Esophagus muscularis mucosa (tissue), 4 donors: ENCODE results near the gene PTPRB. TPM values are rescaled to one million over a fixed set of nuclear protein-coding genes. Genes with fewer than 3 reads are reported as not detected.

Experiments
- DNase-seq: peaks from one replicate; pipeline ENCODE4 v3.0.0-alpha.2; 2017; ENCODE audit errors: extremely low spot score
- H3K27ac ChIP-seq, 4 donors: fragments of 200-600 bp; sonication (generic); replicated peaks in 1 of 4; 1 replicate in 3 of 4; 2 replicates in 1 of 4; pipeline ENCODE4 v1.5.1; 2016 to 2019; ENCODE audit warnings: mild to moderate bottlenecking in 1 of 4
- H3K27me3 ChIP-seq, 4 donors: fragments of 200-600 bp; sonication (generic); one replicate each; pipeline versions ENCODE4 v1.5.1 to v1.6.0; 2016 to 2019
- H3K36me3 ChIP-seq, 4 donors: fragments of 200-600 bp; sonication (generic); one replicate each; pipeline ENCODE4 v1.5.1; 2016 to 2019
- H3K4me1 ChIP-seq, 4 donors: fragments of 200-600 bp; sonication (generic); one replicate each; pipeline ENCODE4 v1.5.1; 2016 to 2019
- H3K4me3 ChIP-seq, 4 donors: fragments of 200-600 bp; sonication (generic); 1 replicate in 2 of 4; 2 replicates in 2 of 4; pipeline ENCODE4 v1.5.1; 2016 to 2019; ENCODE audit warnings: mild to moderate bottlenecking in 4 of 4, moderate library complexity in 1 of 4
- H3K9me3 ChIP-seq, 4 donors: fragments of 200-600 bp; sonication (generic); 1 replicate in 3 of 4; 2 replicates in 1 of 4; pipeline ENCODE4 v1.5.1; 2016 to 2019
- EP300 ChIP-seq: sonication (generic); formaldehyde crosslinking; IDR thresholded peaks from one replicate; pipeline ENCODE4 v1.6.1; 2017; ENCODE audit warnings: antibody characterized with exemption
- POLR2A ChIP-seq: fragments of 450-650 bp; IDR thresholded peaks from one replicate; pipeline ENCODE4 v1.6.1; 2017; ENCODE audit warnings: antibody characterized with exemption, moderate library complexity, mild to moderate bottlenecking, low read depth
- POLR2AphosphoS5 ChIP-seq, 2 donors: sonication (generic); formaldehyde crosslinking; IDR thresholded peaks; one replicate each; pipeline ENCODE4 v1.6.1; 2017; ENCODE audit warnings: antibody characterized with exemption in 2 of 2
- WGBS: methylation state at CpG from one replicate; pipeline ENCODE4 v1.1.5; 2018; 5-methylcytosine and 5-hydroxymethylcytosine counted together
- intact Hi-C: fragments of 100-400 bp; cut with DNase I; formaldehyde crosslinking; loops from one replicate; pipeline ENCODE4 v1.15.1; 2023
- total RNA-seq, 4 donors: library from RNA; depleted of rRNA; stranded (reverse); fragments of >200 nt; gene quantifications; one replicate each; pipeline versions ENCODE4 v1.1.0 to v1.2.1, GENCODE V29; 2016
- TF ChIP-seq, protein P1 (sequence below), 3 experiments: fragments of 200-600 bp in 2 of 3; fragments of 450-650 bp in 1 of 3; sonication (generic) in 2 of 3; IDR thresholded peaks; one replicate each; pipeline ENCODE4 v1.5.1; 2017 to 2019; ENCODE audit warnings: antibody characterized with exemption in 3 of 3, mild to moderate bottlenecking in 2 of 3, moderate library complexity in 1 of 3

Gene PTPRB
- total RNA-seq, 4 donors from 2014 or later: 22.0 to 41.9 (median 30.4) TPM

DNA sequence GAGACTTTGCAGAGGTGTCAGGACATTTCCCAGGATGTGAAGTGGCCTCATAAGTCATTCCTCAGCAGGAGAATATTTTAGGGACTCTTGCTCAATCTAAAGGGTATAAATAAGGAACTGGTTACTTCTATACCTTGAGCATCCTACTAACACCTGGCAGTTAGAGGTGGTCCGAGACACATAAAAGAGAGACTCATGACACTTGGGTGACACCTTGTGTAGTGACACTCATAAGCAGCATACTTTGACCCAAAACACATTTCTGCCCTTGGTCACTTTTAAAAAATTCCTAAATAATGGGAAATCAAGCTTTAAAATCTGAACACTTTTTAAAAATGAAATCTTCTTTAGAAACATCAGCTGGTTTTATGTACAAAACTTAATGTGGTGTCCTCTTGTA, 152.8 kb downstream of the PTPRB start:
- no peaks in the 10 kb centered on the region for H3K36me3 ChIP-seq
- intact Hi-C loops: no loop called here
- no peak for DNase-seq
- no peak overlapping the region for H3K4me3 ChIP-seq
- H3K27me3 ChIP-seq: no peaks in the 10 kb centered on the region
- whole genome bisulfite sequencing: 82% methylated on average over 1 of the region's 1 CpG
- TF ChIP-seq EP300 (no peak), POLR2AphosphoS5 (IDR thresholded peaks at IDR 0.05) (no peak)
- TF ChIP-seq, protein P1, sequence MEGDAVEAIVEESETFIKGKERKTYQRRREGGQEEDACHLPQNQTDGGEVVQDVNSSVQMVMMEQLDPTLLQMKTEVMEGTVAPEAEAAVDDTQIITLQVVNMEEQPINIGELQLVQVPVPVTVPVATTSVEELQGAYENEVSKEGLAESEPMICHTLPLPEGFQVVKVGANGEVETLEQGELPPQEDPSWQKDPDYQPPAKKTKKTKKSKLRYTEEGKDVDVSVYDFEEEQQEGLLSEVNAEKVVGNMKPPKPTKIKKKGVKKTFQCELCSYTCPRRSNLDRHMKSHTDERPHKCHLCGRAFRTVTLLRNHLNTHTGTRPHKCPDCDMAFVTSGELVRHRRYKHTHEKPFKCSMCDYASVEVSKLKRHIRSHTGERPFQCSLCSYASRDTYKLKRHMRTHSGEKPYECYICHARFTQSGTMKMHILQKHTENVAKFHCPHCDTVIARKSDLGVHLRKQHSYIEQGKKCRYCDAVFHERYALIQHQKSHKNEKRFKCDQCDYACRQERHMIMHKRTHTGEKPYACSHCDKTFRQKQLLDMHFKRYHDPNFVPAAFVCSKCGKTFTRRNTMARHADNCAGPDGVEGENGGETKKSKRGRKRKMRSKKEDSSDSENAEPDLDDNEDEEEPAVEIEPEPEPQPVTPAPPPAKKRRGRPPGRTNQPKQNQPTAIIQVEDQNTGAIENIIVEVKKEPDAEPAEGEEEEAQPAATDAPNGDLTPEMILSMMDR (IDR thresholded peaks at IDR 0.05): no peak
- no peaks in the 10 kb centered on the region for H3K9me3 ChIP-seq
- H3K27ac ChIP-seq: no peak overlapping the region
- no peaks in the 10 kb centered on the region for H3K4me1 ChIP-seq

GRCh38 chr12:70482764-70483163, 154.5 kb downstream of the PTPRB start:
- H3K27me3 ChIP-seq: no peaks in the 10 kb centered on the region
- H3K4me1 ChIP-seq: no peaks in the 10 kb centered on the region
- H3K4me3 ChIP-seq: no peak overlapping the region
- H3K27ac ChIP-seq: no peak overlapping the region
- DNase-seq: no peak
- intact Hi-C loops: no loop called here
- no peak for TF ChIP-seq EP300
- TF ChIP-seq POLR2A: no peak
- TF ChIP-seq, protein P1 (IDR thresholded peaks at IDR 0.05): no peak
- TF ChIP-seq POLR2AphosphoS5 (IDR thresholded peaks at IDR 0.05): no peak
- 69% methylated on average over 1 of the region's 1 CpG for WGBS
- no peaks in the 10 kb centered on the region for H3K9me3 ChIP-seq
- H3K36me3 ChIP-seq: no peaks in the 10 kb centered on the region

GRCh38 chr12:70469221-70469820, 167.9 kb downstream of the PTPRB start:
- intact Hi-C loops: no loop called here

DNA sequence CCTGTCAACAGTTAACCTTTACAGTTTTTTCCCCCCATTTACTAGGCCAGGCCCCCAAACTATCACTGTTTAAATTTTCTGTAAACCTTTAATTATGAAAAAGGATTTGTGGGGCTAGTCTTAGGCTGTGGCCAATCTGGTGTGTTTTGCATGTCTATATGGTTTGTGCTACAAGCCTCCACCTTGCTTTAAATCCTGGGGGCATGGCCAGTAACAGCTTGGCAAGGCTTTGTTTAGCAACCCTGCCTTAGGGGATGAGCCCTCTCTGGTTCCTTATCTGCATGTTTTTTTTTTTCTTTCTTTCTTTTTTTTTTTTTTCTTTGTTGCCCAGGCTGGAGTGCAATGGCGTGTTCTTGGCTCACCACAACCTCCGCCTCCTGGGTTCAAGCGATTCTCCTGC, 168.5 kb downstream of the PTPRB start:
- no peak overlapping the region for H3K27ac ChIP-seq
- no peak for TF ChIP-seq EP300
- TF ChIP-seq, protein P1 (IDR thresholded peaks at IDR 0.05): no peak
- H3K36me3 ChIP-seq: no peaks in the 10 kb centered on the region
- no peaks in the 10 kb centered on the region for H3K27me3 ChIP-seq
- intact Hi-C loops: no loop called here
- H3K4me1 ChIP-seq: no peaks in the 10 kb centered on the region
- H3K9me3 ChIP-seq: peaks cover 0 to 5% (median 0%) of the 10 kb centered on the region in 4 donors
- WGBS: 97% methylated on average over 3 of the region's 3 CpGs
- DNase-seq: no peak
- H3K4me3 ChIP-seq: no peak overlapping the region

More at GRCh38 chr12:70469221-70469820, 167.9 kb downstream of the PTPRB start:
- H3K36me3 ChIP-seq: no peaks in the 10 kb centered on the region
- TF ChIP-seq POLR2A: no peak
- no peak for TF ChIP-seq EP300
- no peak for TF ChIP-seq POLR2AphosphoS5 (IDR thresholded peaks at IDR 0.05)
- TF ChIP-seq, protein P1 (IDR thresholded peaks at IDR 0.05): no peak
- no peaks in the 10 kb centered on the region for H3K4me1 ChIP-seq
- H3K27ac ChIP-seq: no peak overlapping the region
- DNase-seq: no peak
- H3K9me3 ChIP-seq: peaks cover 0 to 1% (median 0%) of the 10 kb centered on the region in 4 donors
- H3K27me3 ChIP-seq: no peaks in the 10 kb centered on the region
- 88% methylated on average over 12 of the region's 12 CpGs for WGBS
- no peak overlapping the region for H3K4me3 ChIP-seq
